K562 (cell line): ENCODE data around the gene ZKSCAN1. TPM values are rescaled to one million over a fixed set of nuclear protein-coding genes. Genes with fewer than 3 reads are reported as not detected.

Experiments used
- ATF1 ChIP-seq, 2 experiments: fragments of 450-650 bp in 1 of 2; IDR thresholded peaks; 2 replicates each; pipeline ENCODE4 v1.6.1; 2016; ENCODE audit warnings: missing compliant biosample characterization in 1 of 2, missing genetic modification characterization in 1 of 2
- BCL6 ChIP-seq: fragments of 250-450 bp; sonication (Bioruptor Pico); IDR thresholded peaks from 2 replicates; pipeline ENCODE4 v1.4.0; 2020
- CBX2 ChIP-seq: fragments of 200-600 bp; sonication (generic); IDR thresholded peaks from one replicate; pipeline ENCODE4 v1.6.1; 2012; ENCODE audit warnings: mild to moderate bottlenecking, low read length, inconsistent platforms; ENCODE audit not compliant: insufficient read depth, poor library complexity, severe bottlenecking
- CBX5 ChIP-seq: IDR thresholded peaks from 2 replicates; pipeline ENCODE4 v1.6.1; 2014; ENCODE audit warnings: low read depth, borderline replicate concordance
- EGR1 ChIP-seq: fragments of 450-650 bp; conservative IDR thresholded peaks from 2 replicates; pipeline ENCODE4 v1.6.1; 2017; ENCODE audit warnings: mild to moderate bottlenecking
- FOXK1 ChIP-seq: sonication (generic); formaldehyde crosslinking; IDR thresholded peaks from 2 replicates; pipeline ENCODE4 v1.8.0; 2022; ENCODE audit warnings: missing genetic modification reagents, mild to moderate bottlenecking, borderline replicate concordance
- KAT7 ChIP-seq: sonication (generic); formaldehyde crosslinking; IDR thresholded peaks from 2 replicates; pipeline ENCODE4 v1.8.0; 2022; ENCODE audit warnings: missing genetic modification reagents, mild to moderate bottlenecking, borderline replicate concordance
- NFIC ChIP-seq: fragments of 450-650 bp; IDR thresholded peaks from 2 replicates; pipeline ENCODE4 v1.6.1; 2017; ENCODE audit warnings: mild to moderate bottlenecking, inconsistent platforms
- PHB ChIP-seq: fragments of 250-450 bp; sonication (Bioruptor Pico); IDR thresholded peaks from 2 replicates; pipeline ENCODE4 v1.5.0; 2021
- SAP30 ChIP-seq: fragments of 200-600 bp; sonication (generic); IDR thresholded peaks from 2 replicates; pipeline ENCODE4 v1.6.1; 2012; ENCODE audit warnings: borderline replicate concordance, low read depth, mild to moderate bottlenecking, moderate library complexity, low read length, control low read depth, inconsistent platforms; ENCODE audit not compliant: insufficient read depth, poor library complexity, severe bottlenecking
- SIN3A ChIP-seq, 2 experiments: fragments of 150-350 bp in 1 of 2; IDR thresholded peaks; 2 replicates each; pipeline ENCODE4 v1.6.1; 2011 to 2016; ENCODE audit warnings: borderline replicate concordance in 2 of 2, low read depth in 2 of 2, low read length in 2 of 2, mild to moderate bottlenecking in 2 of 2, moderate library complexity in 2 of 2; ENCODE audit not compliant: control insufficient read depth in 1 of 2
- SMARCC2 ChIP-seq: fragments of 450-650 bp; IDR thresholded peaks from 2 replicates; pipeline ENCODE4 v1.6.1; 2017; ENCODE audit warnings: antibody characterized with exemption, moderate library complexity, mild to moderate bottlenecking, low read depth
- SMC3 ChIP-seq: conservative IDR thresholded peaks from 2 replicates; pipeline ENCODE4 v1.6.1; 2011; ENCODE audit warnings: low read depth, low read length, improper control_type of control experiment; ENCODE audit not compliant: insufficient read depth
- SRSF7 ChIP-seq: fragments of 200-400 bp; formaldehyde crosslinking; optimal IDR thresholded peaks from 2 replicates; pipeline ENCODE3; 2017; ENCODE audit warnings: mild to moderate bottlenecking, low read depth, low read length
- TCF3 ChIP-seq: sonication (generic); formaldehyde crosslinking; IDR thresholded peaks from 2 replicates; pipeline ENCODE4 v1.4.0; 2020; ENCODE audit warnings: mild to moderate bottlenecking, missing genetic modification reagents
- TRIM28 ChIP-seq: fragments of 450-650 bp; IDR thresholded peaks from 2 replicates; pipeline ENCODE4 v1.6.1; 2017
- ZFP30 ChIP-seq: fragments of 250-450 bp; sonication (Bioruptor Pico); IDR thresholded peaks from 2 replicates; pipeline ENCODE4 v1.8.0; 2022; ENCODE audit warnings: moderate library complexity, mild to moderate bottlenecking, inconsistent platforms, borderline replicate concordance
- ZFPM2 ChIP-seq: fragments of 250-450 bp; sonication (Bioruptor Pico); IDR thresholded peaks from 2 replicates; pipeline ENCODE4 v1.5.1; 2022; ENCODE audit warnings: mild to moderate bottlenecking
- ZNF282 ChIP-seq: sonication (generic); formaldehyde crosslinking; IDR thresholded peaks from 2 replicates; pipeline ENCODE4 v1.8.1; 2023; ENCODE audit warnings: missing genetic modification reagents
- ZNF584 ChIP-seq: fragments of 200-800 bp; sonication (Bioruptor generic); IDR thresholded peaks from 2 replicates; pipeline ENCODE4 v1.6.1; 2016; ENCODE audit warnings: low read depth, mild to moderate bottlenecking, missing genetic modification characterization, missing compliant biosample characterization
- polyA plus RNA-seq, 8 experiments: library from polyadenylated mRNA; depleted of rRNA in 4 of 8; stranded (reverse) in 5 of 8; unstranded in 3 of 8; fragments of >200 nt; fragmentation: Nextera tagmentation in 2 of 8; fragmentation: Illumina TruSeq in 1 of 8; extraction: Ambion mirVana in 2 of 8; extraction: Trizol in 1 of 8; gene quantifications; 2 replicates each; pipeline versions ENCODE4 v1.2.1 to v1.2.3, GENCODE V29; 2011 to 2014; ENCODE audit warnings: inconsistent platforms in 1 of 8, missing spikeins in 1 of 8
- total RNA-seq, 7 experiments: library from RNA; depleted of rRNA in 6 of 7; stranded (reverse); fragments of >200 nt in 6 of 7; fragmentation: Illumina TruSeq in 2 of 7; extraction: Trizol in 2 of 7; gene quantifications; 2 replicates each; pipeline versions ENCODE4 v1.2.1 to v1.2.3, GENCODE V29; 2011 to 2021; ENCODE audit warnings: low replicate concordance in 1 of 7
- TF ChIP-seq, protein P1 (sequence below): fragments of 450-650 bp; IDR thresholded peaks from 2 replicates; pipeline ENCODE4 v1.6.1; 2018; ENCODE audit warnings: mild to moderate bottlenecking, low read depth; ENCODE audit not compliant: partially characterized antibody
- TF ChIP-seq, protein P2 (sequence below): fragments of 250-450 bp; sonication (Bioruptor Pico); IDR thresholded peaks from 2 replicates; pipeline ENCODE4 v1.4.0; 2020; ENCODE audit warnings: mild to moderate bottlenecking, moderate library complexity
- TF ChIP-seq, protein P3 (sequence below), 2 experiments: fragments of 250-450 bp in 1 of 2; fragments of 450-650 bp in 1 of 2; sonication (Bioruptor Pico) in 1 of 2; IDR thresholded peaks; 2 replicates each; pipeline versions ENCODE4 v1.6.1 to v1.8.0; 2016 to 2021; ENCODE audit warnings: mild to moderate bottlenecking in 2 of 2, moderate library complexity in 2 of 2, missing compliant biosample characterization in 1 of 2, missing genetic modification characterization in 1 of 2

The ZKSCAN1 gene
- total and polyA plus RNA-seq, 9 of the 15 experiments (the other 6 are each of a cell fraction or from before 2014, with no cell fraction given) = 5.3 to 43.0 (median 23.2) TPM

DNA sequence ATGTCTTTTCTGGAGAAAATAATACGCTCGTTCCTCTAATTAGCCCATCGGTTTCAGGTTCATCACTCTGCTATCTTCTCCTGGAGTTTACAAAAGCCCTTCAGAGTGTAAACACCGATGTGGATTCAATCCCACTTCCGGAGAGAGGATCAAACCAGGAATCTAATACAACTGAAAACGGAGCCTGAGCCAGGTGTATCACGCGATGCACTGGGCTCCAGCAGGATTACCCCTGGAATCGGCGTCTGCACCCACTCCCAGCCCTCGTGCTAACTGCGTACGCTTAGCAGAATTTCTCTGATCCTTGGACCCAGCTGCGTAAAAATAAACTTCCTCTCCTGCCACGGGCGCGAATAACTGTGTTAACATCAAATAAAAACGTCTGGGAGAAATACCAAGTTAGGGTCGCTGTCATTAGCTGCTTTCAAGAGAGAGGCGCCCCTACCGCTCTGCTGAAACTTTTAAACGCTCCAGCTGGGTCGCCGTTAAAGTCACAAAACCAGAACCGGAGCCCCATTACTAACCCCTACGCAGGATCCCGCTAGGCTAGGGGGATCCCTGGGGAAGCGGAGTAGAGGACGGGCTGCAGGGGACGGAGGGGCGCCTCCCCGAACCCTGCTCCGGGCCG, 65.6 kb downstream of the ZKSCAN1 start (continued):
- TF ChIP-seq ZFP30 (no peak), TRIM28 (no peak), FOXK1 (CRISPR knock-in tag) (no peak), BCL6 (CRISPR knock-in tag) (no peak), TCF3 (CRISPR knock-in tag) (no peak), SRSF7 (no peak), ZFPM2 (CRISPR knock-in tag) (no peak), CBX2 (no peak), NFIC (no peak), ZNF584 (0 out of 2 replicates have a peak, but pooled peaks have one; percentile 25), EGR1 (no peak), SAP30 (peak; percentile 60), KAT7 (CRISPR knock-in tag) (peak; percentile 18; the same call in 1 of the 2 replicates), ATF1 (CRISPR knock-in tag; IDR thresholded peaks at IDR 0.05) (no peak), ATF1 (tag; IDR thresholded peaks at IDR 0.05) (no peak), ZNF282 (0 out of 2 replicates have a peak, but pooled peaks have one; percentile 35), SMC3 (0 out of 2 replicates have a peak, but pooled peaks have one; percentile 1), SIN3A (IDR thresholded peaks at IDR 0.05; ENCODE audit: borderline replicate concordance in 2 of 2, control insufficient read depth in 1 of 2, low read depth in 2 of 2, low read length in 2 of 2) (0 out of 4 replicates have a peak, but pooled peaks of 1 of the 2 experiments have one; percentile 11), SMARCC2 (no peak), PHB (CRISPR knock-in tag) (no peak), CBX5 (no peak)
- TF ChIP-seq, protein P1, sequence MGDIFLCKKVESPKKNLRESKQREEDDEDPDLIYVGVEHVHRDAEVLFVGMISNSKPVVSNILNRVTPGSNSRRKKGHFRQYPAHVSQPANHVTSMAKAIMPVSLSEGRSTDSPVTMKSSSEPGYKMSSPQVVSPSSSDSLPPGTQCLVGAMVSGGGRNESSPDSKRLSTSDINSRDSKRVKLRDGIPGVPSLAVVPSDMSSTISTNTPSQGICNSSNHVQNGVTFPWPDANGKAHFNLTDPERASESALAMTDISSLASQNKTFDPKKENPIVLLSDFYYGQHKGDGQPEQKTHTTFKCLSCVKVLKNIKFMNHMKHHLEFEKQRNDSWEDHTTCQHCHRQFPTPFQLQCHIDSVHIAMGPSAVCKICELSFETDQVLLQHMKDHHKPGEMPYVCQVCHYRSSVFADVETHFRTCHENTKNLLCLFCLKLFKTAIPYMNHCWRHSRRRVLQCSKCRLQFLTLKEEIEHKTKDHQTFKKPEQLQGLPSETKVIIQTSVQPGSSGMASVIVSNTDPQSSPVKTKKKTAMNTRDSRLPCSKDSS = no peak
- TF ChIP-seq, protein P2, sequence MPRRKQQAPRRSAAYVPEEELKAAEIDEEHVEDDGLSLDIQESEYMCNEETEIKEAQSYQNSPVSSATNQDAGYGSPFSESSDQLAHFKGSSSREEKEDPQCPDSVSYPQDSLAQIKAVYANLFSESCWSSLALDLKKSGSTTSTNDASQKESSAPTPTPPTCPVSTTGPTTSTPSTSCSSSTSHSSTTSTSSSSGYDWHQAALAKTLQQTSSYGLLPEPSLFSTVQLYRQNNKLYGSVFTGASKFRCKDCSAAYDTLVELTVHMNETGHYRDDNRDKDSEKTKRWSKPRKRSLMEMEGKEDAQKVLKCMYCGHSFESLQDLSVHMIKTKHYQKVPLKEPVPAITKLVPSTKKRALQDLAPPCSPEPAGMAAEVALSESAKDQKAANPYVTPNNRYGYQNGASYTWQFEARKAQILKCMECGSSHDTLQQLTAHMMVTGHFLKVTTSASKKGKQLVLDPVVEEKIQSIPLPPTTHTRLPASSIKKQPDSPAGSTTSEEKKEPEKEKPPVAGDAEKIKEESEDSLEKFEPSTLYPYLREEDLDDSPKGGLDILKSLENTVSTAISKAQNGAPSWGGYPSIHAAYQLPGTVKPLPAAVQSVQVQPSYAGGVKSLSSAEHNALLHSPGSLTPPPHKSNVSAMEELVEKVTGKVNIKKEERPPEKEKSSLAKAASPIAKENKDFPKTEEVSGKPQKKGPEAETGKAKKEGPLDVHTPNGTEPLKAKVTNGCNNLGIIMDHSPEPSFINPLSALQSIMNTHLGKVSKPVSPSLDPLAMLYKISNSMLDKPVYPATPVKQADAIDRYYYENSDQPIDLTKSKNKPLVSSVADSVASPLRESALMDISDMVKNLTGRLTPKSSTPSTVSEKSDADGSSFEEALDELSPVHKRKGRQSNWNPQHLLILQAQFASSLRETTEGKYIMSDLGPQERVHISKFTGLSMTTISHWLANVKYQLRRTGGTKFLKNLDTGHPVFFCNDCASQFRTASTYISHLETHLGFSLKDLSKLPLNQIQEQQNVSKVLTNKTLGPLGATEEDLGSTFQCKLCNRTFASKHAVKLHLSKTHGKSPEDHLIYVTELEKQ (CRISPR knock-in tag) = no peak
- TF ChIP-seq, protein P3, sequence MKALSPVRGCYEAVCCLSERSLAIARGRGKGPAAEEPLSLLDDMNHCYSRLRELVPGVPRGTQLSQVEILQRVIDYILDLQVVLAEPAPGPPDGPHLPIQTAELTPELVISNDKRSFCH (CRISPR knock-in tag; IDR thresholded peaks at IDR 0.05) = no peak
- TF ChIP-seq, protein P3 (tag; IDR thresholded peaks at IDR 0.05) = no peak
